HG03103 (cell line): ENCODE measurements around the gene COL18A1.
"Not testable (repeated sequence)": the region's sequence is repeated elsewhere in the genome, so short reads cannot be mapped to it uniquely, and the experiment has no call there.

Experiments used
- ATAC-seq: cut with Tn5 transposase; IDR thresholded peaks from one replicate; pipeline ENCODE4 v1.9.1; 2021; ENCODE audit warnings: low read depth; ENCODE audit not compliant: unreplicated experiment

COL18A1 gene

GRCh38 chr21:45513003-45513717 is 108.2 kb downstream of the COL18A1 start:
- no peak for ATAC-seq

GRCh38 chr21:45513741-45514310 is 108.9 kb downstream of the COL18A1 start:
- no peak for ATAC-seq

GRCh38 chr21:45514311-45515021 is 109.5 kb downstream of the COL18A1 start:
- ATAC-seq: no peak

GRCh38 chr21:45515241-45516061 is 110.5 kb downstream of the COL18A1 start:
- ATAC-seq: no peak

- ATAC-seq: no peak
Measured at GRCh38 chr21:45516071-45516670, 111.2 kb downstream of the COL18A1 start.

GRCh38 chr21:45516671-45517151 is 111.7 kb downstream of the COL18A1 start:
- ATAC-seq: no peak

- ATAC-seq: no peak
Measured at GRCh38 chr21:45517249-45518065, 112.5 kb downstream of the COL18A1 start.

- ATAC-seq: no peak
Measured at GRCh38 chr21:45518742-45519141, 113.8 kb downstream of the COL18A1 start.

GRCh38 chr21:45519182-45519581 is 114.2 kb downstream of the COL18A1 start:
- ATAC-seq: no peak

GRCh38 chr21:45521241-45521640 is 116.3 kb downstream of the COL18A1 start:
- no peak for ATAC-seq

- no peak for ATAC-seq
Measured at GRCh38 chr21:45522381-45522780, 117.4 kb downstream of the COL18A1 start.

- ATAC-seq: no peak
Measured at GRCh38 chr21:45522986-45523385, 118.0 kb downstream of the COL18A1 start.

- ATAC-seq: no peak
Measured at GRCh38 chr21:45523411-45524101, 118.6 kb downstream of the COL18A1 start.

- no peak for ATAC-seq
Measured at GRCh38 chr21:45524756-45525152, 119.8 kb downstream of the COL18A1 start.

GRCh38 chr21:45525153-45525909 is 120.4 kb downstream of the COL18A1 start:
- ATAC-seq: no peak

GRCh38 chr21:45525910-45526306 is 120.9 kb downstream of the COL18A1 start:
- ATAC-seq: no peak

GRCh38 chr21:45527151-45527999 is 122.4 kb downstream of the COL18A1 start:
- ATAC-seq: not testable (repeated sequence)
